HFFc6 (cell line): Measurements from ENCODE around the gene TRIM8. TPM values are rescaled to one million over a fixed set of nuclear protein-coding genes. Genes with fewer than 3 reads are reported as not detected.

ENCODE experiments used
- DNase-seq: peaks from one replicate; pipeline ENCODE4 v3.0.0-alpha.2; 2018
- H3K27ac Mint-ChIP-seq: 2 replicates; pipeline ENCODE4 v1.8.0; 2020; ENCODE audit warnings: mild to moderate bottlenecking, mixed read lengths
- H3K27me3 Mint-ChIP-seq: 2 replicates; pipeline ENCODE4 v1.8.0; 2021; ENCODE audit warnings: mild to moderate bottlenecking, moderate library complexity, mixed read lengths; ENCODE audit not compliant: insufficient read depth
- H3K36me3 Mint-ChIP-seq: 2 replicates; pipeline ENCODE4 v1.8.0; 2021; ENCODE audit warnings: low read depth, mixed read lengths
- H3K4me1 Mint-ChIP-seq: 2 replicates; pipeline ENCODE4 v1.8.0; 2020; ENCODE audit warnings: low read depth, mixed read lengths
- H3K4me3 Mint-ChIP-seq: 2 replicates; pipeline ENCODE4 v1.8.0; 2020; ENCODE audit warnings: mild to moderate bottlenecking, moderate library complexity, mixed read lengths
- H3K9me3 Mint-ChIP-seq: 2 replicates; pipeline ENCODE4 v1.8.0; 2020; ENCODE audit warnings: mild to moderate bottlenecking, mixed read lengths
- total RNA-seq, 6 experiments: library from RNA; stranded (reverse); fragmentation: NEBNext Ultra II Directional; extraction: Animal tissue kit (Norgen Biotek cat#: 25700); gene quantifications; 2 replicates in 1 of 6; 3 replicates in 5 of 6; pipeline ENCODE4 v1.2.3, GENCODE V29; 2021
- TF ChIP-seq, protein P1 (sequence below): fragments of 200-600 bp; sonication (generic); IDR thresholded peaks from 2 replicates; pipeline ENCODE4 v1.5.0; 2021; ENCODE audit warnings: antibody characterized with exemption, mild to moderate bottlenecking

Gene TRIM8
- total RNA-seq, 6 experiments from 2014 or later: 123 to 148 (median 135) TPM

- Mint-ChIP-seq H3K27ac (peak overlapping the region; percentile 96), H3K4me3 (peak overlapping the region; percentile 45; the same call in 1 of the 2 replicates), H3K4me1 (peaks cover 97% of the 10 kb centered on the region)
Observed at GRCh38 chr10:102630663-102631062, 13.6 kb upstream of the TRIM8 start.

DNA sequence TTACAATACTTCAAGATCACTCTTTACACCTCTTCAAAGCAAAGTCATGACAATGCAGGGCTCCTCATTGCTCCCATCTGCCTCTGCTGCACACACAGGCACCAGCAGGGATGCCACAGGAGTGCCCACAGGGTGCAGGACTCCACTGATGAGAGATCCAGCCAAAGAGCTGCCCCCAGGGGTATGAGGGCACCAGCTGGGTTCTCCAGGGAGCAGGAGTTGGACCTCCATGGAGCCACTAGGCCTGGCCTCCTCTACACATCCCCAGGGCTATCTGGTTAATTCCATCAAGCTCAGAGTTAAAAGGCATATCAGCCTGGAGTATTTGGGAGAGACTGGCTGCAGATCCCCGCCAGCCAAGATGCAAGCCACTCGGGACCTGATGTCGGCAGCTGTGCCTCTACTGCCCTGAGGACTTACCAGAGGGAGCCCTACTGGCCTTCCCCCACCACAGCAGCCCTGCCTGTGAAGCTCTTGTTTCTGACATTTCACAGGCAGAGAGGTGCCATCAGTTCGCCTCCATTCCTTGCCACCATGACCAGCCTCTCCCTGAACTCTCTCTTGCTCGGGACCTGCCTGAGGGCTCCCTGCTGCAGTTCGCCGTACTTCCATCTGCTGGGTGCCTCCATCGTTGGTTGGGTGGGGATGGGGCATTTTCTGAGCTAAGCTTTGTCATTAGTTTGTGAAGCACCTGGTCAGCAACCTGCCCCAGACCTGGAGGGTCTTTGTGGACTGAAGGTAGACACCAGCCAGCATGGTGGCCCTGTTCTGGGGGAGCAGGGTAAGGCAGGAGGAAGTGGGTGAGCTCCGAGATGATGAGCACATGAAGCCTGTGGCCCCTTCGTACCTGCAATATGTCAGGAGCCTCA is 12.5 kb upstream of the TRIM8 start:
- Mint-ChIP-seq H3K4me1 (peaks cover 93% of the 10 kb centered on the region), H3K27me3 (peaks cover 2% of the 10 kb centered on the region), H3K36me3 (no peaks in the 10 kb centered on the region), H3K27ac (peak overlapping the region; percentile 96), H3K4me3 (no peak overlapping the region; the same call in 1 of the 2 replicates), H3K9me3 (no peaks in the 10 kb centered on the region)
- TF ChIP-seq, protein P1, sequence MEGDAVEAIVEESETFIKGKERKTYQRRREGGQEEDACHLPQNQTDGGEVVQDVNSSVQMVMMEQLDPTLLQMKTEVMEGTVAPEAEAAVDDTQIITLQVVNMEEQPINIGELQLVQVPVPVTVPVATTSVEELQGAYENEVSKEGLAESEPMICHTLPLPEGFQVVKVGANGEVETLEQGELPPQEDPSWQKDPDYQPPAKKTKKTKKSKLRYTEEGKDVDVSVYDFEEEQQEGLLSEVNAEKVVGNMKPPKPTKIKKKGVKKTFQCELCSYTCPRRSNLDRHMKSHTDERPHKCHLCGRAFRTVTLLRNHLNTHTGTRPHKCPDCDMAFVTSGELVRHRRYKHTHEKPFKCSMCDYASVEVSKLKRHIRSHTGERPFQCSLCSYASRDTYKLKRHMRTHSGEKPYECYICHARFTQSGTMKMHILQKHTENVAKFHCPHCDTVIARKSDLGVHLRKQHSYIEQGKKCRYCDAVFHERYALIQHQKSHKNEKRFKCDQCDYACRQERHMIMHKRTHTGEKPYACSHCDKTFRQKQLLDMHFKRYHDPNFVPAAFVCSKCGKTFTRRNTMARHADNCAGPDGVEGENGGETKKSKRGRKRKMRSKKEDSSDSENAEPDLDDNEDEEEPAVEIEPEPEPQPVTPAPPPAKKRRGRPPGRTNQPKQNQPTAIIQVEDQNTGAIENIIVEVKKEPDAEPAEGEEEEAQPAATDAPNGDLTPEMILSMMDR: no peak
- DNase-seq: no peak

More at GRCh38 chr10:102630663-102631062, 13.6 kb upstream of the TRIM8 start:
- TF ChIP-seq, protein P1: no peak
- Mint-ChIP-seq H3K27me3 (peaks cover 2% of the 10 kb centered on the region), H3K36me3 (no peaks in the 10 kb centered on the region), H3K9me3 (no peaks in the 10 kb centered on the region)
- no peak for DNase-seq

GRCh38 chr10:102632394-102633111 is 11.7 kb upstream of the TRIM8 start:
- peak overlapping the region; percentile 65 for H3K4me3 Mint-ChIP-seq
- no peaks in the 10 kb centered on the region for H3K36me3 Mint-ChIP-seq
- TF ChIP-seq, protein P1: no peak
- peaks cover 4% of the 10 kb centered on the region for H3K27me3 Mint-ChIP-seq
- no peak for DNase-seq
- H3K9me3 Mint-ChIP-seq: no peaks in the 10 kb centered on the region
- peak overlapping the region; percentile 96 for H3K27ac Mint-ChIP-seq
- peaks cover 85% of the 10 kb centered on the region for H3K4me1 Mint-ChIP-seq

GRCh38 chr10:102633287-102633686 is 11.0 kb upstream of the TRIM8 start:
- DNase-seq: peak; percentile 53
- peaks cover 4% of the 10 kb centered on the region for H3K27me3 Mint-ChIP-seq
- peaks cover 78% of the 10 kb centered on the region for H3K4me1 Mint-ChIP-seq
- no peaks in the 10 kb centered on the region for H3K36me3 Mint-ChIP-seq
- H3K27ac Mint-ChIP-seq: peak overlapping the region; percentile 96
- no peaks in the 10 kb centered on the region for H3K9me3 Mint-ChIP-seq
- TF ChIP-seq, protein P1: no peak
- H3K4me3 Mint-ChIP-seq: peak overlapping the region; percentile 65

DNA sequence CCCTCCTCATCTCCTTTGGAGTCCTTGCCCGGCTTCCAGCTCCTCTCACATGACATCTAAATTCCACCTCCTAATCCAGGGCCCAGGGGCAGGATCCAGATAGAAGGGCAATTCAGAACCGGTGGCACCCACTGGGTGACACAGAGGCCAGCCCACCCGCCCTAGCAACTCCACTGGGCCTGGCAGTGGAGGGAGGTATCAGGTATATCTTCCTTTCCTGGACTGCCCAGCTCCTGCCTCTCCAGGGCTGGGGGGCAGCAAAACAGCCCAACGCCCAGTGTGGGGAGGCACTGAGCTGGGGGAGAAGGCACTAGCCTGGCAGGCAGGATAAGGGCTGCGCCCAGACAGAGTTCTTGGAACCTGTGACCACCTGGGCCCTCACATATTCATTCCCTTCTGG is 10.4 kb upstream of the TRIM8 start:
- peaks cover 72% of the 10 kb centered on the region for H3K4me1 Mint-ChIP-seq

More for the DNA sequence above, 10.4 kb upstream of the TRIM8 start:
- Mint-ChIP-seq H3K9me3 (no peaks in the 10 kb centered on the region), H3K27me3 (peaks cover 4% of the 10 kb centered on the region), H3K4me3 (0 out of 2 replicates have a peak overlapping the region, but pooled peaks have one; percentile 65), H3K27ac (peak overlapping the region; percentile 96), H3K36me3 (no peaks in the 10 kb centered on the region)
- TF ChIP-seq, protein P1: no peak
- no peak for DNase-seq
